Midbrain (tissue), 1 donor: Measurements from ENCODE around the gene DGUOK.
"Not testable (repeated sequence)": the region's sequence is repeated elsewhere in the genome, so short reads cannot be mapped to it uniquely, and the experiment has no call there.

ENCODE experiments used
- DNase-seq: peaks from one replicate; lab custom pipeline; 2025; lab: John Stamatoyannopoulos, UW

Gene DGUOK

DNA sequence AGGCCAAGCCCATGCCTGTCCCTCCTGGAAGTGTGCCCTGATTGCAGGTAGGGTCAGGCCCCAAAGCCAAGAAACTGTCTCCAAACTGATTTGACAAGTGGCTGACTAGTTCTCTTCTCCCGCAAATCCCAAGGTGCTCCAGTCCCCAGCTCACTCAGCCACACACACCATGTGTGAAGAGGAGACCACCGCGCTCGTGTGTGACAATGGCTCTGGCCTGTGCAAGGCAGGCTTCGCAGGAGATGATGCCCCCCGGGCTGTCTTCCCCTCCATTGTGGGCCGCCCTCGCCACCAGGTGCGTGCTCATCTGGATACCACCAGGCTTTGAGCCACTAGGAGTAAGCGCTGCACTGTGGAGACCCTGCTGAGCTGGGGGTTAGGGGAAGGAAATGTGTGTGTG lies 25.5 kb upstream of the DGUOK start:
- DNase-seq: no peak

DNA sequence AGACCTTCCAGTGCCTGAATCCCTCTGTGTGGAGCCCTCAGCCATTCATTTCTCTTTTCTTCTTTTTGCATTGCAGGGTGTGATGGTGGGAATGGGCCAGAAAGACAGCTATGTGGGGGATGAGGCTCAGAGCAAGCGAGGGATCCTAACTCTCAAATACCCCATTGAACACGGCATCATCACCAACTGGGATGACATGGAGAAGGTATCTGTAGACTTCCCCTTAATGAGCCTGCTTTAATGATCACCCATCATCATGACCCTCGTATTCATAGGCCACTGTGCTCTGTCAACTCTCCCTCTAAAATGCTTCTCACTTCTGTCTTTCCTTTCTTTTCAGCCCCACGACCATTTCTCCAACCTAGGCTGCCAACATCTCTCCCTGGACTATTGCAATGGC lies 24.4 kb upstream of the DGUOK start:
- DNase-seq: no peak

DNA sequence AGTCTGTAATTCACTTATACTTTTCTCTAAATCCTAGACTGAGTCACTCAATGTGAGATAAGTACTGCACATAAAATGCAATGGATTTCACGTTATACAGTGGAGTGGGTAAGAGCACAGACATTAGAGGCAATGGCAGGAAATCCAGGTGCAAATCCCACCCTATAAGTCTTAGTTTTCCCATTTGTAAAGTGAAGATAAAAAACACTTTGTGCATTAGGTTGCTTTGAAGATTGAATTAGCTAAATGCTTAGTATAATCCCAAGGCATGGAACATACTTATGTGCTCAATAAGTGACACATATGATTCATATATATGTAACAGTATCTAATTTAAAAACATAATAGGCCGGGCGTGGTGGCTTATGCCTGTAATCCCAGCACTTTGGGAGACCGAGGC lies 23.4 kb upstream of the DGUOK start:
- DNase-seq: no peak

DNA sequence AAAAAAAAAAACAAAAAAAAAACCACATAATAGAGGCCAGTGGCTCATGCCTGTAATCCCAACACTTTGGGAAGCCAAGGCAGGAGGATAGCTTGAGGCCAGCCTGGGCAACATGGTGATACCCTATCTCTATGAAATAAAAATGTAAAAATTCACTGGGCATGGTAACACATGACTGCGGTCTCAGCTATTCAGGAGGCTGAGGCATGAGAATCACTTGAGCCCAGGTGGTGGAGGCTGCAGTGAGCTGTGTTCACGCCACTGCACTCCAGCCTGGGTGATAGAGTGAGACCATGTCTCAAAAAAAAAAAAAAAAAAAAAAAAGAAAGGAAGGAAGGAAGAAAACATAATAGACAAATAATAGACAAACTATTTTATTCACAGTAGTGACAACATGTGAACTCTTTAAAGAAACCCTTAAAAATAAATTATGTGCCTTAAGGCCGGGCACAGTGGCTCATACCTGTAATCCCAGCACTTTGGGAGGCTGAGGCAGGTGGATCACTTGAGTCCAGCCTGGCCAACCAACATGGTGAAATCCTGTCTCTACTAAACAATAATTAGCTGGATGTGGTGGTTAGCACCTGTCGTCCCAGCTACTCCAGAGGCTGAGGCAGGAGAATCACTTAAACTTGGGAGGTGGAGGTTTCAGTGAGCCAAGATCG lies 22.6 kb upstream of the DGUOK start:
- not testable (repeated sequence) for DNase-seq

DNA sequence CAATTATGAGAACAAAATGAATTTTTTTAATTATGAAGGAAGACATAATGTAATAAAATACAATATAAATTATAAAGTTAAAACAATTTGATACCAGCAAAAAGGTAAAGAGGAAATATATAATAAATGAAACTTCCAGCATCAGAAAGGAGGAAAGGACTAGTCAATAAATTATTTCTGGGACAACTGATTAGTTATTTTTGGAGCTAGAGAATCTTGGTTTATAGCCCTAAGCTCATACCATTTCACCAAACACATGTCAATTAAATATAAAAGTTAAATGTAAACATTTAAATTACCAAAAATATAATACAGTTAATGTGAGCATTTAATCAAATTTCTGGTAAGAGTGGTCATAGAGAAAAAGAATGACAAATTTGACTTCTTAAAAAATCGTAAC lies 21.7 kb upstream of the DGUOK start:
- no peak for DNase-seq

DNA sequence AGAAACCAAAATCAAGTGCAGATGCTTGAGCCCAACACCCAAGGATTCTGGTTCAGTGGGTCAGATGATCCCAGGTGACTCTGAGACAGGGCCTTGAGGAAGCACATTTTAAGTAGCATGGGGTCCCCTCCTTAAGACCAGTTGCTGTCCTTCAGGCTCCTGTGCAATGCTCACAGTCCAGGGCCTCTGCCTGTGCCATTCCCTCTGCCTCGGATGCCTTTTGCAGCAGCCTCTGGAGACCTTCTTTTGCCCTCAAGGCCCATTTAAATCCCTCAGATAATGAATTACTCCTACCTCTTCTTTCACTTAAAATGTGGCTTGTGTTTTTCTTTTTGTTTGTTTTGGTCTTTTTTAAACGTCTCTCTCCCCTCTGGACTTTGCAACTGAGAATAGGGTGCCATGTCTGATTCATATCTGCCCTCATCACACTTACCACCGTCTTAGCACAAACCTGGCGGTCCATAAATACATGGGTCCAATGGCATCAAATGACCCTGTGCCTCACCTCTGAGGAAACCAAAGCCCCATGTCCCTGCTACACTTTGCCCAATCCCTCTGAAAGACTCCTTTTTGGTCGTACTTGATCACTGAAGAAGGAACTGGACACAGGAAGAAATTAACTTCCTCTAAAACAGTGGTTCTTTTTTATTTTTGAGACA lies 19.7 kb upstream of the DGUOK start:
- DNase-seq: no peak

DNA sequence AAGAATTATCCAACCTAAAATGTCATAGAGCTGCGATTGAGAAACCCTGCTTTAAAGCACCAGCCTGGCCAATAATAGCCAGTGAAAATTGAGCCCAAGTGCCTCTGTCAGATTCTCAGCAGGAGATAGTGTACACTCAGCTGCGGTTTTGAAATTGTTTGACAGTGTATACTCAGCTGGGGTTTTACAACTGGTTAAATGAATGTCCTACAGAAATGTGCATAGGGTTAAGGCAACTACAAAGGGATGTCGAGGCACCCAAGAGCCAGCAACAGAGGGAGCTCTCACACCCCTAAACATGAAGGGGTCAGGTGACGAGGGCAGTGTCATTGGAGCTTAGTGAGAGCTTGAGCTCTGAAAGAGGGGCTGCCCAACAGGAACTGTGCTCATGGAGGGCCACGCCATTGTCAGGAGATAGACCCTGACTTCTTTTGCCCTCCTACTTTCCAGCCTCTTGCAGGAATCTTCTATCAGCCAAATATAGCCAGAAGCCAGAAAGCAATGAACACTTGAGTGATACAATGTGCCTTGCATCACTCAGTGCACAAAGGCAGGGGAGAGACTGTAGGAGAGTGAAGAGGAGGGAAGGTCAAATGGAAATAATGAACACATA lies 18.7 kb upstream of the DGUOK start:
- peak; percentile 6 for DNase-seq

DNA sequence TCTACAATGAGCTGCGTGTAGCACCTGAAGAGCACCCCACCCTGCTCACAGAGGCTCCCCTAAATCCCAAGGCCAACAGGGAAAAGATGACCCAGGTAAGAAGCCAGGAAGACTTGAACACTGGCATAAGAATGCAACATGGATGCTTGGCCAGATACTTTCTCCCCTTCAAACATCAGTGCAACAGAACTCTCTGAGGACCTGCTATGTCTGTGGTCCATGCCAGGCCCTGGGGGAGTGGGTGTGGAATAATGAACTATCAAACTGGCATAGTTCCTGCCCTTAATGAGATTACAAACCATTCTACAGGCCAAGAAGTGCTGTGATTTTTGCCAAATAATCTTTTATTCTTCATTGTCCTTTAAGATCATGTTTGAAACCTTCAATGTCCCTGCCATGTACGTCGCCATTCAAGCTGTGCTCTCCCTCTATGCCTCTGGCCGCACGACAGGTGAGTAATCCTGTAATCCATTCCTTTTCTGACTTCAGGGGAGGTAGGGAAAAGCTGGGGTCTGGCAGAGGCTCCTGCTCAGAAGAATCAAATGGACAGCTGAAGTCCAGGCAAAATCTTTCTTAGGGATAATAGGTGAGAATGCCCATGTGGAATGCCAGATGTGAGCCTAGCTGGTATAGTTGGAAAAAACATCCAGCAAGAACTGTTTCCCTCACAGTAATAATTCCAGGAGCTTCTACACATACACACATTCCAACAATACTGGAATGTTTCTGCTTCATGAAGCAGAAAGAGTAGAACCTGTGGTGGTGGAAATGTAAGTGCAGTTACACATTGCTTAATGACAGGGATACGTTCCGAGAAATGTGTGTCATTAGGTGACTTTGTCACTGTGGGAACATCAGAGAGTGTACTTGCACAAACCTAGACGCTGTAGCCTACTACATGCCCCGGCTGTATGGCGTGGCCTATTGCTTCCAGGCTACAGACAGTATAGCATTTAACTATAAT lies 17.7 kb upstream of the DGUOK start:
- DNase-seq: no peak

DNA sequence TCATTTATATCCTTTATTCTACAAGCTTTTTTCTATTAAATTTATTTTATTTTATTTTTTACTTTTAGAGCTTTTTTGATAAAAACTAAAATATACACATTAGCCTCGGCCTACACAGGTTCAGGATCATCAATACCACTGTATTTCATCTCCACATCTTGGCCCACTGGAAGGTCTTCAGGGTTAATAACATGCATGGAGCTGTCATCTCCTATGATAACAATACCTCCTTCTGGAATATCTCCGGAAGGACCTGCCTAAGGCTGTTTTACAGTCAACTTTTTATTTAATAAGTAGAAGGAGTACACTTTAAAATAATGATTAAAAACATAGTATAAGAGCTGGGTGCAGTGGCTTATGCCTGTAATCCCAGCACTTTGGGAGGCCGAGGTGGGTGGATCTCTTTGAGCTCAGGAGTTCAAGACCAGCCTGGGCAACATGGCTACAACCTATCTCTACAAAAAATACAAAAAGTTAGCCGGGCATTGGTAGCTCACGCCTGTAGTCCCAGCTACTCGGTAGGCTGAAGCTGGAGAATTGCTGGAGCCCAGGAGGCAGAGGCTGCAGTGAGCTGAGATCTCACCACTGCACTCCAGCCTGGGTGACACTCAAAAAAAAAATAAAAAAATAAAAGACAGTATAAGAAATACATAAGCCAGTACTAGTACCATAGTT lies 15.7 kb upstream of the DGUOK start:
- DNase-seq: no peak

DNA sequence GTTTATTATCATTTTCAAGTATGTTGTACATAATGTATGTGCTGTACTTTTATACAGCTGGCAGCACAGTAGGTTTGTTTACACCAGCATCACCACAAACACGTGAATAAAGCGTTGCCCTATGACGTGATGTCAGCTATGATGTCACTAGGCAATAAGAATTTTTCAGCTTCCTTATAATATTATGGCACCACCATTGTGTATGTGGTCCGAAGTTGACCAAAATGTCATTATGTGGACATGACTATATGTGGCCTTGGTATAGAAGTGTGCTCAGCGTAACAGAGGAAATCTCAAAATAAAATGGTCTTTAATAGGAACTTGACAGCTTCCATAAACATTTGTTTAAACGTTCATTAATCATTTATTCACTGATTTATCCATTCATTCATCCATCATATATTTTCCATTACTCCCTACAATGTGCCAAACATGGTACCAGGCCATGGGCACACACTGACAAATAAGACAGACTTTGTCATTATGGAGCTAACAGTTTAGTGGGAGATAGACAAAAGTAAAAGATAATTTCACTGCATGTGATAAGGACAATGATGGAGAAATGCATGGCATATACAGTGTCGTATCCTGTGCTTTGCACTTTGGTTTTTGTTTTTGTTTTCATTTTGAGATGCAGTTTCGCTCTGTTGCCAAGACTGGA lies 15.0 kb upstream of the DGUOK start:
- DNase-seq: no peak

DNA sequence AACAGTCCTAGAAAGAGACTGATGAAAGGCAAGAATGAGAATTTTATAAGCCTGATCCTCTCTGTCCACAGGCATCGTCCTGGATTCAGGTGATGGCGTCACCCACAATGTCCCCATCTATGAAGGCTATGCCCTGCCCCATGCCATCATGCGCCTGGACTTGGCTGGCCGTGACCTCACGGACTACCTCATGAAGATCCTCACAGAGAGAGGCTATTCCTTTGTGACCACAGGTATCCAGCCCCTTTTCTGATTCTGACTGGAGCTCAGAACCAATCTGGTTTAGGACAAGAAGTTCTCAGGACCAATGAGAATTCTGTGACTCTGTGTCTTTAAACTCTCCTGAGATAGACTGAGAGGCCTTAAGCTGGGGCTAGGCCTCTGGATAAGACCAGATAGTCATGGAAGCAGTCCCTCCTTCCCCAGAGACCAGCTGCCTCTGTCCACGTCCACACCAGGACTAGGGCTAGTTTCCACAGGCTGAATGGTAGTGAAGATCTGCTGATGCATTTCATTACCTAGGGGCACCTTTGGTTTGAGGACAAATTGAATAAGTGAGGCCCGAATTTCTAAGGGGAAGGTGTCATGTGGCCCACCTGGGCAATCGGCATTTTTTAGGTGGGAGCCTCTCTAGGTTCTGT lies 13.1 kb upstream of the DGUOK start:
- DNase-seq: no peak

DNA sequence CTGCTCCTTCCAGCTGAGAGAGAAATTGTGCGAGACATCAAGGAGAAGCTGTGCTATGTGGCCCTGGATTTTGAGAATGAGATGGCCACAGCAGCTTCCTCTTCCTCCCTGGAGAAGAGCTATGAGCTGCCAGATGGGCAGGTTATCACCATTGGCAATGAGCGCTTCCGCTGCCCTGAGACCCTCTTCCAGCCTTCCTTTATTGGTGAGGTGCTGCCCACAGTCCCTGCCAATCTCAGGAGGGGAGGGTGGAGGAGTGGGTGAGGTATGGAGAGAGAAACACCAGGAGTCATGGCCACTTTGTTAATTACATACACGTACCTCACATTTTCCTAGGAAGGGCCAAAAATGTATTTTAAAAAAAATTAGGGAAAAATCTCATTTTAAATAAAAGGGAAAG lies 12.0 kb upstream of the DGUOK start:
- DNase-seq: no peak

DNA sequence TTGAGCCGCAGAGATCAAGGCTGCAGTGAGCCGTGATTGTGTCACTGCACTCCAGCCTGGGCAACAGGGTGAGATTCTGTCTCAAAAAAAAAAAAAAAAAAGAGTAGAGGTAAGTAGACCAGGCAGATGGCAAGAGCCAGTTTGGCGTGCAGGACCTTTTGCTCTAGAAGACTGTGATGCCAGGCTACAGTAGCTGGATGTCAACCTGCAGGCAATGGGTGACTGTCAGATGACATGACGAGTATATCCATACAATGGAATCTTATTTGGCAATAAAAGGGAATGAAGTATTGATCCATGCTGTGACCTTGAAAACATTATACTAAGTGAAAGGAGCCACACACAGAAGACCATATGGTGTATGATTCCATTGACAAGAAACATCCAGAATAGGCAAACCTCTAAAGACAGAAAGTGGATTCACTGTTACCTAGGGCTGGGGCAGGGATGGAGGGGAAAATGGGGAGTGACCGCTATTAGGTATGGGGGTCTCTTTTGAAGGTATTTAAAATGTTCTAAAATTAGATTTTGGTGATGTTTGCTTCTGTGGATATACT lies 11.2 kb upstream of the DGUOK start:
- no peak for DNase-seq

DNA sequence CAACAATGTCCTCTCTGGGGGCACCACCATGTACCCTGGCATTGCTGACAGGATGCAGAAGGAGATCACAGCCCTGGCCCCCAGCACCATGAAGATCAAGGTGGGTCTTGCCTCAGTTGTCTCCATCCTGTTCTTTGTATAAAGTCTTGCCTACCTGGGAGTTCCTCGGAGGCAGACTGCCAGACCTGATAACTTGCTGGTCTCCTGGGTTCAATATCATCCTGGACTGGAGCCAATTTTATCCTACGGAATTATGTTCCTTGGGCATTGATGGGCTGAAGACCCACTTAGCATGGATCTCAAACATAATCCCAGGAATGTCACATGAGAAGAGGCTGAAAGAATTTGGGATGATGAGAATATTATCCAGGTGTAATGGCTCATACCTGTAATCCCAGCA lies 10.0 kb upstream of the DGUOK start:
- DNase-seq: no peak

DNA sequence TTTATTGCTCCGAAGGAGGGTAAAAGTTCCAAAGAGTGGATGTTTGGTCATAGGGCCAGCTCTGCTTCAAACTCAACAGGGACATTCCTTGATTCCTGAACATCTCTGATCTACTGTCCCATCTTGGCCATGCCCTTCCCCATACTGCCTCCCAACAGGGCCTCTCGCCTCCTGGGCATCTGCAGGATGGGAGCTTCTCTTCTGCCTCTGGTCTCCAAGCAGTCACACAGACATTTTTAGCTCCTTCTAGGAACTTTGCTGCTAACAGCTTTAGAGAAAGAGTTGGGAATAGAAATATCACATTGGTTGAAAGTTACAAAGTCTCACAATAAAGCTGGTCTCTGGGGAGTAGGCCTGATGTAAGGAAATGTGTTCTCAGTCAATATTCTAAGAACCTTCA lies 9.4 kb upstream of the DGUOK start:
- DNase-seq: no peak

DNA sequence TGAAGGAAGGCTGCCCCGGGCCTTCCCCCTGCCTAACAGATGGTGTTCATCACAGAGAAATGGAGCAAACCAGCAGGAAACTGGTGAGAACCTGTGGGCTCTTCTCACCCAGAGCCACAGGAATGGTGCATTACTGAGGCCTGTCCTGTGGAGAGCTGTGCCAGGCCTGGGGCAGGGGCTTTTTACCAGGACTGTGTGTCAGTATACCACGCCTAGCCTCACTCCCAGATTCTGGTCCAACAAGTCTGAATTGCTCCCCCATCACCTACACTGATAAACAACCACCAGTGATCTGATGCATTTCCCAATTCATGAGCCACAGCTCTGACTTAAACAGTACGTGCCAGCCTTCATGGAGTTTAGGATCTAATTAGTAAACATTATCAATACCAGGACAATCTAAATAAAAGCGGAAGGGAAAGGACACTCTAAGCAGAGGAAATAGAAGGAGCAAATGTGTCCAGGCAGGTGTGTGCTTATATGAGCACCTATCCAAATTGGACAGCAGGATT lies 8.9 kb upstream of the DGUOK start:
- no peak for DNase-seq

DNA sequence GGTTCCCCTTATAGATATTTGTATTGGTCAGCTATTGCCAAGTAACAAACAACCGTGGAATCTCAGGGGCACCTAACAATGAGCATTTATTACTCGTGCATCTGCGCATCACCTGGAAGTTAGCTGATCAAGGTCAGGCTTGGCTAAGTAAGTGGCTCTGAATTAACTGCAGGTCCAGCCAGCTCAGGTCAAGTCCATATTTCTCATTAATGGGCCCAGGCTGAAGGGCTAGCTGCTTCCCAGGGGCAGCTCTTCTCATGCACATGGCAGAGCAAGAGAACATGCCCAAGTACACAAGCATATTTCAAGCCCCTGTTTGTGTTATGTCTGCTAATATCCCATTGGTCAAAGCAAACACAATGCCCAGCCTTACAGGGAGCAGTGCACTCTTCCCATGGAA lies 7.8 kb upstream of the DGUOK start:
- DNase-seq: no peak

DNA sequence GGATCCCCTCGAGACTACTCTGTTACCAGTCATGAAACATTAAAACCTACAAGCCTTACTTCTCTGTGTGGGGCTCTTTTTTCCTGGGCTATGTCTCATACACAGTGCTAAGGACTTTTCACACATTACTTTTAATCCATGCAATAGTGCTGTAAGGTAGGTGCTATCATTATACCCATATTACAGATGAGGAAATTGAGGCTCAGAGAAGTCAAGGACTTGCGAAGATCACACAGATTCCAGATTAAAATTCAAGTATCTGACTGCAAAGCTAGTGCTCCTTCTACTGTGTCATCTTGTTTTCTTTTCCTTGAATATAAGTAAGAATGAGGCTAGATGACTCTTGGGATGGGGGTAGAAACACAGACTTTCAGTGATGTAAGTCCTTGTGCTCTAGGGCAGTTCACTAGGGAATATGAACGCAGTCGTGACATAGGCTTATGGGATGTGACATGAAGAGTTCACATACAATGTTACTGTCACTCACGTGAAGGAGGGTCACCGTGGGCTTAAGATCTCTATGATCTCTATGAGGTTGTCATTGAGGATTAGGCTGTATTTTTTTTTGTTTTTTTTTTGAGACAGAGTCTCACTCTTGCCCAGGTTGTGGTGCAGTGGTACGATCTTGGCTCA lies 7.0 kb upstream of the DGUOK start:
- DNase-seq: no peak

DNA sequence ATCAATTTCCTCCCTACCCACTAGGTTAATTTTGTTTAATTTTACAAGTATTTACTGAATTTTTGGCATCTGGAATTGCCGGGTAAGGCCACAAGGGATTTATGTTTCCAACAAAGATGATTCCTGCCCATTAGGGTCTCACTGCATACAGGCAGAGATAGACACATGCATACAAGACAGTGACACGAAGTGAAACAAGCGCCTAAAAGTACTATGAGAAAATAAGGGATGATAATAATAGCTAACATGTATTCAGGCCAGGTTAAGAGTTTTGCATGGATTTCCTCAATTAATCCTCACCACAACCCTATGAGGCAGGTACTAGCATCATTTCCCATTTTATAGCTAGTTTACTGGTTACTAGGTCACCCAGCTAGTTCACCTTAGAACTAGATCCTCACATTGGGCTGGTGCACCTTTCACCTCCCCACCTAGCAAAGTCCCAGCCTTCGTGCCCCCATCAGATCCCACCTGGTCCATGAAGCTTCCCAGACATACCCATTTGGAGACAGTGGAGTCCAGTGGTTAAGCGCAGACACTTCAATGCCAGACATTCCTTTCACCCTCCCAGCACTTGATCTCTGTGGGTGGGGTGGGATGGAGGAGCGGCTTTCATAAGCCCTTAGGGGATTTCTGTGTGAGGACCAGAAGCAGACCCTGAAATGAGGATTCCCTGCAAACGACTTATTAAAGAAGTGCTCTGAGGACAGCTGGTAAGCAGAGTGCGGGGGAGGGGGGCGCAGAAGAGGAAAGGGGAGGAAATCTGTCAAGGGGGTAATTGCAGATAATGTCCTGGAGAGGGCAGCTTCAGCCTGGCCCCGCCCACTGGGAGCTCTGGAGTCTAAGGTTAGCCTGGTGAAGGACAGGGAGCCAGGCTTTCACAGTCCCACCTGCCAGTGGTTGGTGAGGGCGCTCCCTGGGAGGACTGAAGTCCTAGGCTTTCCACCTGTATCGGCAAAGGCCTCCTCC lies 5.8 kb upstream of the DGUOK start:
- DNase-seq: no peak
